ENCODE measurements around the gene PCDH9. TPM values are rescaled to one million over a fixed set of nuclear protein-coding genes. Genes with fewer than 3 reads are reported as not detected.

Gene PCDH9
- total RNA-seq, 4 donors from 2014 or later: 0.57 to 1.7 (median 0.97) TPM

GRCh38 chr13:66853564-66853963 lies 376.6 kb downstream of the PCDH9 start:
- Histone ChIP-seq H3K9me3 (no peaks in the 10 kb centered on the region), H3K36me3 (no peaks in the 10 kb centered on the region), H3K27ac (no peak overlapping the region), H3K4me3 (no peak overlapping the region), H3K27me3 (no peaks in the 10 kb centered on the region), H3K4me1 (no peaks in the 10 kb centered on the region)
- DNase-seq: no peak
- TF ChIP-seq POLR2A (IDR thresholded peaks at IDR 0.05) (no peak), CTCF (IDR thresholded peaks at IDR 0.05) (no peak)

GRCh38 chr13:66849706-66850105 lies 380.4 kb downstream of the PCDH9 start:
- Histone ChIP-seq H3K4me1 (no peaks in the 10 kb centered on the region), H3K36me3 (no peaks in the 10 kb centered on the region), H3K27me3 (no peaks in the 10 kb centered on the region), H3K4me3 (no peak overlapping the region), H3K27ac (no peak overlapping the region), H3K9me3 (peaks cover 0 to 2% (median 0%) of the 10 kb centered on the region in 4 donors)
- no peak for TF ChIP-seq CTCF (IDR thresholded peaks at IDR 0.05)
- TF ChIP-seq POLR2A (IDR thresholded peaks at IDR 0.05): no peak
- no peak for DNase-seq

GRCh38 chr13:66847541-66847940 lies 382.6 kb downstream of the PCDH9 start:
- no peaks in the 10 kb centered on the region for H3K27me3 ChIP-seq
- TF ChIP-seq CTCF (IDR thresholded peaks at IDR 0.05): no peak
- TF ChIP-seq POLR2A (IDR thresholded peaks at IDR 0.05): no peak
- no peak for DNase-seq
- H3K27ac ChIP-seq: no peak overlapping the region
- no peaks in the 10 kb centered on the region for H3K36me3 ChIP-seq
- no peak overlapping the region for H3K4me3 ChIP-seq
- no peaks in the 10 kb centered on the region for H3K4me1 ChIP-seq
- peaks cover 0 to 2% (median 0%) of the 10 kb centered on the region in 4 donors for H3K9me3 ChIP-seq

- no peak for TF ChIP-seq POLR2A (IDR thresholded peaks at IDR 0.05)
- no peak for TF ChIP-seq CTCF (IDR thresholded peaks at IDR 0.05)
- no peak overlapping the region for H3K27ac ChIP-seq
- H3K4me3 ChIP-seq: no peak overlapping the region
- H3K4me1 ChIP-seq: no peaks in the 10 kb centered on the region
- no peaks in the 10 kb centered on the region for H3K27me3 ChIP-seq
- no peak for DNase-seq
- no peaks in the 10 kb centered on the region for H3K36me3 ChIP-seq
- peaks cover 0 to 2% (median 0%) of the 10 kb centered on the region in 4 donors for H3K9me3 ChIP-seq
These were observed 384.7 kb downstream of the PCDH9 start for GRCh38 chr13:66845393-66845792.

GRCh38 chr13:66844933-66845332 lies 385.2 kb downstream of the PCDH9 start:
- no peak overlapping the region for H3K4me3 ChIP-seq
- DNase-seq: no peak
- TF ChIP-seq POLR2A (IDR thresholded peaks at IDR 0.05): no peak
- no peak for TF ChIP-seq CTCF (IDR thresholded peaks at IDR 0.05)
- H3K36me3 ChIP-seq: no peaks in the 10 kb centered on the region
- no peaks in the 10 kb centered on the region for H3K4me1 ChIP-seq
- no peaks in the 10 kb centered on the region for H3K27me3 ChIP-seq
- H3K27ac ChIP-seq: no peak overlapping the region
- peaks cover 0 to 2% (median 0%) of the 10 kb centered on the region in 4 donors for H3K9me3 ChIP-seq

- no peaks in the 10 kb centered on the region for H3K27me3 ChIP-seq
- no peak overlapping the region for H3K27ac ChIP-seq
- H3K4me3 ChIP-seq: no peak overlapping the region
- H3K9me3 ChIP-seq: peaks cover 0 to 2% (median 0%) of the 10 kb centered on the region in 4 donors
- no peaks in the 10 kb centered on the region for H3K4me1 ChIP-seq
- no peak for TF ChIP-seq POLR2A (IDR thresholded peaks at IDR 0.05)
- no peak for TF ChIP-seq CTCF (IDR thresholded peaks at IDR 0.05)
- no peak for DNase-seq
- no peaks in the 10 kb centered on the region for H3K36me3 ChIP-seq
These were observed 387.4 kb downstream of the PCDH9 start for GRCh38 chr13:66842766-66843165.

Data from Peyer's patch (tissue), 4 donors.